Loucy (cell line): ENCODE measurements around the gene IFT22.
"Not testable (repeated sequence)": the region's sequence is repeated elsewhere in the genome, so short reads cannot be mapped to it uniquely, and the experiment has no call there.

Experiments used
- H2AFZ ChIP-seq: fragments of 200-600 bp; sonication (generic); 2 replicates; pipeline ENCODE4 v1.6.0; 2016; ENCODE audit warnings: antibody characterized with exemption, mild to moderate bottlenecking, low read length, moderate library complexity
- H3F3A ChIP-seq: fragments of 200-600 bp; 2 replicates; pipeline ENCODE4 v1.6.0; 2016; ENCODE audit warnings: antibody characterized with exemption, low read depth, mild to moderate bottlenecking
- H3K27me3 ChIP-seq: fragments of 200-600 bp; sonication (generic); 2 replicates; pipeline ENCODE4 v1.6.1; 2014; ENCODE audit warnings: low read length, mild to moderate bottlenecking; ENCODE audit not compliant: insufficient read depth, poor library complexity, severe bottlenecking
- H3K36me3 ChIP-seq: fragments of 200-600 bp; sonication (generic); 2 replicates; pipeline ENCODE4 v1.6.1; 2016; ENCODE audit warnings: low read length; ENCODE audit not compliant: insufficient read depth
- H3K4me1 ChIP-seq: fragments of 200-600 bp; sonication (generic); 2 replicates; pipeline ENCODE4 v1.5.1; 2014; ENCODE audit warnings: low read length, mild to moderate bottlenecking; ENCODE audit not compliant: insufficient read depth, poor library complexity, severe bottlenecking
- H3K4me2 ChIP-seq: fragments of 200-600 bp; sonication (generic); 2 replicates; pipeline ENCODE4 v1.6.0; 2014; ENCODE audit warnings: antibody characterized with exemption, low read length, low read depth, mild to moderate bottlenecking; ENCODE audit not compliant: poor library complexity, severe bottlenecking
- H3K4me3 ChIP-seq: fragments of 200-600 bp; sonication (generic); 2 replicates; pipeline ENCODE4 v1.5.1; 2014; ENCODE audit warnings: low read length, mild to moderate bottlenecking, mixed read lengths; ENCODE audit not compliant: poor library complexity, severe bottlenecking
- H3K79me2 ChIP-seq: fragments of 200-600 bp; sonication (generic); 2 replicates; pipeline ENCODE4 v1.6.1; 2014; ENCODE audit warnings: low read length; ENCODE audit not compliant: insufficient read depth
- H3K9ac ChIP-seq: fragments of 200-600 bp; sonication (generic); 2 replicates; pipeline ENCODE4 v1.6.0; 2014; ENCODE audit warnings: mild to moderate bottlenecking, low read depth, low read length, moderate library complexity; ENCODE audit not compliant: poor library complexity, severe bottlenecking
- H3K9me2 ChIP-seq: fragments of 200-600 bp; sonication (generic); replicated peaks from 2 replicates; pipeline ENCODE4 v1.6.1; 2016; ENCODE audit warnings: low read depth, low read length, mixed read lengths
- H3K9me3 ChIP-seq: fragments of 200-600 bp; sonication (generic); 2 replicates; pipeline ENCODE4 v1.6.1; 2014; ENCODE audit warnings: mild to moderate bottlenecking, antibody characterized with exemption, low read length, low read depth; ENCODE audit not compliant: insufficient read depth
- H4K20me1 ChIP-seq: fragments of 200-600 bp; sonication (generic); 2 replicates; pipeline ENCODE4 v1.6.0; 2014; ENCODE audit warnings: antibody characterized with exemption, low read length, mild to moderate bottlenecking; ENCODE audit not compliant: insufficient read depth, poor library complexity, severe bottlenecking
- CTCF ChIP-seq: fragments of 200-600 bp; sonication (generic); conservative IDR thresholded peaks from 2 replicates; pipeline ENCODE4 v1.5.1; 2014; ENCODE audit warnings: mild to moderate bottlenecking, antibody characterized with exemption, low read length
- EZH2phosphoT487 ChIP-seq: fragments of 200-600 bp; IDR thresholded peaks from 2 replicates; pipeline ENCODE4 v1.6.1; 2018; ENCODE audit warnings: antibody characterized with exemption, mild to moderate bottlenecking, moderate library complexity, borderline replicate concordance

Gene IFT22

GRCh38 chr7:101352920-101353308 lies 31.3 kb upstream of the IFT22 start:
- no peaks in the 10 kb centered on the region for H3K9me2 ChIP-seq
- no peak overlapping the region for H3K4me2 ChIP-seq
- no peaks in the 10 kb centered on the region for H3K9me3 ChIP-seq
- H3K36me3 ChIP-seq = no peaks in the 10 kb centered on the region
- no peaks in the 10 kb centered on the region for H3K4me1 ChIP-seq
- no peak overlapping the region for H3K4me3 ChIP-seq
- no peaks in the 10 kb centered on the region for H4K20me1 ChIP-seq
- no peaks in the 10 kb centered on the region for H3K79me2 ChIP-seq
- no peak overlapping the region for H2AFZ ChIP-seq
- no peaks in the 10 kb centered on the region for H3K27me3 ChIP-seq
- no peaks in the 10 kb centered on the region for H3F3A ChIP-seq
- TF ChIP-seq CTCF (no peak), EZH2phosphoT487 (no peak)
- H3K9ac ChIP-seq = no peak overlapping the region

GRCh38 chr7:101349300-101349699 lies 27.7 kb upstream of the IFT22 start:
- not testable (repeated sequence) for H3K4me3 ChIP-seq, H2AFZ ChIP-seq, H3K36me3 ChIP-seq, H3K9me3 ChIP-seq, H3K27me3 ChIP-seq, H4K20me1 ChIP-seq, H3F3A ChIP-seq, H3K4me1 ChIP-seq, H3K9ac ChIP-seq, H3K4me2 ChIP-seq, H3K9me2 ChIP-seq, H3K79me2 ChIP-seq

GRCh38 chr7:101348456-101349067 lies 26.9 kb upstream of the IFT22 start:
- H3K27me3 ChIP-seq, H3K9ac ChIP-seq: not testable (repeated sequence)

GRCh38 chr7:101347477-101347876 lies 25.9 kb upstream of the IFT22 start:
- Histone ChIP-seq H3K4me2 (no peak overlapping the region), H3K4me1 (no peaks in the 10 kb centered on the region), H3K36me3 (no peaks in the 10 kb centered on the region), H3K9me3 (no peaks in the 10 kb centered on the region), H4K20me1 (no peaks in the 10 kb centered on the region), H3F3A (no peaks in the 10 kb centered on the region), H3K79me2 (no peaks in the 10 kb centered on the region), H2AFZ (no peak overlapping the region), H3K4me3 (no peak overlapping the region), H3K9ac (no peak overlapping the region), H3K27me3 (no peaks in the 10 kb centered on the region), H3K9me2 (no peaks in the 10 kb centered on the region)
- no peak for TF ChIP-seq CTCF
- TF ChIP-seq EZH2phosphoT487 = no peak

More at GRCh38 chr7:101348456-101349067, 26.9 kb upstream of the IFT22 start:
- H3F3A ChIP-seq, H3K79me2 ChIP-seq, H3K9me2 ChIP-seq, H4K20me1 ChIP-seq, H2AFZ ChIP-seq, H3K9me3 ChIP-seq, H3K4me3 ChIP-seq, H3K4me1 ChIP-seq, H3K4me2 ChIP-seq, H3K36me3 ChIP-seq: not testable (repeated sequence)
